ENCODE results near the gene XIRP1.
"Not testable (repeated sequence)": the region's sequence is repeated elsewhere in the genome, so short reads cannot be mapped to it uniquely, and the experiment has no call there.

The XIRP1 gene

GRCh38 chr3:39171860-39172259 lies 20.5 kb downstream of the XIRP1 start:
- TF ChIP-seq, protein P1, sequence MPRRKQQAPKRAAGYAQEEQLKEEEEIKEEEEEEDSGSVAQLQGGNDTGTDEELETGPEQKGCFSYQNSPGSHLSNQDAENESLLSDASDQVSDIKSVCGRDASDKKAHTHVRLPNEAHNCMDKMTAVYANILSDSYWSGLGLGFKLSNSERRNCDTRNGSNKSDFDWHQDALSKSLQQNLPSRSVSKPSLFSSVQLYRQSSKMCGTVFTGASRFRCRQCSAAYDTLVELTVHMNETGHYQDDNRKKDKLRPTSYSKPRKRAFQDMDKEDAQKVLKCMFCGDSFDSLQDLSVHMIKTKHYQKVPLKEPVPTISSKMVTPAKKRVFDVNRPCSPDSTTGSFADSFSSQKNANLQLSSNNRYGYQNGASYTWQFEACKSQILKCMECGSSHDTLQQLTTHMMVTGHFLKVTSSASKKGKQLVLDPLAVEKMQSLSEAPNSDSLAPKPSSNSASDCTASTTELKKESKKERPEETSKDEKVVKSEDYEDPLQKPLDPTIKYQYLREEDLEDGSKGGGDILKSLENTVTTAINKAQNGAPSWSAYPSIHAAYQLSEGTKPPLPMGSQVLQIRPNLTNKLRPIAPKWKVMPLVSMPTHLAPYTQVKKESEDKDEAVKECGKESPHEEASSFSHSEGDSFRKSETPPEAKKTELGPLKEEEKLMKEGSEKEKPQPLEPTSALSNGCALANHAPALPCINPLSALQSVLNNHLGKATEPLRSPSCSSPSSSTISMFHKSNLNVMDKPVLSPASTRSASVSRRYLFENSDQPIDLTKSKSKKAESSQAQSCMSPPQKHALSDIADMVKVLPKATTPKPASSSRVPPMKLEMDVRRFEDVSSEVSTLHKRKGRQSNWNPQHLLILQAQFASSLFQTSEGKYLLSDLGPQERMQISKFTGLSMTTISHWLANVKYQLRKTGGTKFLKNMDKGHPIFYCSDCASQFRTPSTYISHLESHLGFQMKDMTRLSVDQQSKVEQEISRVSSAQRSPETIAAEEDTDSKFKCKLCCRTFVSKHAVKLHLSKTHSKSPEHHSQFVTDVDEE (CRISPR knock-in tag; IDR thresholded peaks at IDR 0.05), result no peak
- no peak for TF ChIP-seq PPARA (CRISPR knock-in tag; IDR thresholded peaks at IDR 0.05; ENCODE audit: borderline replicate concordance)
- TF ChIP-seq ARNTL (CRISPR knock-in tag; IDR thresholded peaks at IDR 0.05; ENCODE audit: borderline replicate concordance, low read depth), result no peak
- no peak for TF ChIP-seq ZNF8 (CRISPR knock-in tag; IDR thresholded peaks at IDR 0.05)
- no peak for TF ChIP-seq GLIS3 (CRISPR knock-in tag; IDR thresholded peaks at IDR 0.05)
- no peak for TF ChIP-seq ZNF565 (CRISPR knock-in tag; conservative IDR thresholded peaks at IDR 0.05; ENCODE audit: low read depth)
- TF ChIP-seq, protein P2, sequence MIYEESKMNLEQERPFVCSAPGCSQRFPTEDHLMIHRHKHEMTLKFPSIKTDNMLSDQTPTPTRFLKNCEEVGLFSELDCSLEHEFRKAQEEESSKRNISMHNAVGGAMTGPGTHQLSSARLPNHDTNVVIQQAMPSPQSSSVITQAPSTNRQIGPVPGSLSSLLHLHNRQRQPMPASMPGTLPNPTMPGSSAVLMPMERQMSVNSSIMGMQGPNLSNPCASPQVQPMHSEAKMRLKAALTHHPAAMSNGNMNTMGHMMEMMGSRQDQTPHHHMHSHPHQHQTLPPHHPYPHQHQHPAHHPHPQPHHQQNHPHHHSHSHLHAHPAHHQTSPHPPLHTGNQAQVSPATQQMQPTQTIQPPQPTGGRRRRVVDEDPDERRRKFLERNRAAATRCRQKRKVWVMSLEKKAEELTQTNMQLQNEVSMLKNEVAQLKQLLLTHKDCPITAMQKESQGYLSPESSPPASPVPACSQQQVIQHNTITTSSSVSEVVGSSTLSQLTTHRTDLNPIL (CRISPR knock-in tag; IDR thresholded peaks at IDR 0.05; ENCODE audit: low read depth), result no peak
- TF ChIP-seq PATZ1 (CRISPR knock-in tag; IDR thresholded peaks at IDR 0.05; ENCODE audit: borderline replicate concordance), result no peak
- no peak for TF ChIP-seq CSDC2 (CRISPR knock-in tag; IDR thresholded peaks at IDR 0.05)
- no peak for ATAC-seq

DNA sequence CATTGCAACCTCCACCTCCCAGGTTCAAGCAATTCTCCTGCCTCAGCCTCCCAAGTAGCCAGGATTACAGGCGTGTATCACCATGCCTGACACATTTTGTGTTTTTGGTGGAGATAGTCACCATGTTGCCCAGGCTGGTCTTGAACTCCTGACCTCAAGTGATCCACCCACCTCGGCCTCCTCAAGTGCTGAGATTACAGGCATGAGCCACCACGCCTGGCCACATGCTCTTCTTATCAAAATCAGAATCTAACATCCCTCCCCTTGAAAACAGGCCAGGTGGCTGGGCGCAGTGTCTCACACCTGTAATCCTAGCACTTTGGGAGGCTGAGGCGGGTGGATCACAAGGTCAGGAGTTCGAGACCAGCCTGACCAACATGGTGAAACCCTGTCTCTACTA lies 21.5 kb downstream of the XIRP1 start:
- ATAC-seq, result not testable (repeated sequence)

DNA sequence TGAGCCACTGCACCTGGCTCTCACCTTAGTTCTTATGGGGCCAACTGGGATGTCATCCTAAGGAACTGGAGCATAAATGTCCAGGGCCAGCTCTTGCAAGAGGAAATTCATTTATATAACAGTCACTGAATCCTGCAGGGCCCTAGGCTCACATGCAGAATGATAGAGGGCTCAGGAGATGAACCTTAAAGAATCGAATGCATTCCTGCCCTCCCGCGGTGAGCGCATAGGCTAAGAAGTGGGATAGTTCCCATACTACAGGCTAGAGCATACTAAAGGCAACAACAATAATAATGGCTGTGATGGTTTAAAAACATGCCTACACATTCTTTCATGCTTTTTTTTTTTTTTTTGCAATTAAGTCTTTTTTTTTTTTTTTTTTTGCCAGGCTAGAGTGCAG lies 21.9 kb downstream of the XIRP1 start:
- TF ChIP-seq ISL1 (CRISPR knock-in tag; IDR thresholded peaks at IDR 0.05) (no peak), ZFP30 (CRISPR knock-in tag; IDR thresholded peaks at IDR 0.05) (no peak), GLIS3 (CRISPR knock-in tag; IDR thresholded peaks at IDR 0.05) (no peak)
- TF ChIP-seq, protein P2 (CRISPR knock-in tag; IDR thresholded peaks at IDR 0.05; ENCODE audit: low read depth), result no peak
- no peak for ATAC-seq

DNA sequence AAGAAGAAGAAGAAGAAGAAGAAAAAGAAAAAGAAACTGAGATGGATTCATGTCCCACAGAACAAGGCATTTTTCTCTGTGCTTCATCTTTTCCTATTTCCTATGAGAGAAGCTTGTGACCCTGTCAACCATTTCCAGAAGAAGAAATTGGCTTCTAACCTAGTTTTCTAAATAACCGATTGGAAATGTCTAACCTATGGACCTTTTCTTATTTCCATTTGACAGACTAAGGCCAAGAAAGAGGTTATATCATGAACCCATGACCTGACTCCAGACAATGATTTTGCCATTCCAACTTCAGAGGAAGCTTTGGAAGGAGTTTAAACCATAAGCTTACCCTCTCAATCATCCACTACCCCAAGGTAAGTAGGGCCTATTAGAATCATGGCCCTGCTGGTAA lies 22.7 kb downstream of the XIRP1 start:
- TF ChIP-seq PPARA (CRISPR knock-in tag; IDR thresholded peaks at IDR 0.05; ENCODE audit: borderline replicate concordance) (no peak), ZC3H10 (CRISPR knock-in tag; IDR thresholded peaks at IDR 0.05) (no peak), ZFP3 (CRISPR knock-in tag; IDR thresholded peaks at IDR 0.05) (no peak), CSRNP3 (CRISPR knock-in tag; IDR thresholded peaks at IDR 0.05) (no peak), ZFP30 (CRISPR knock-in tag; IDR thresholded peaks at IDR 0.05) (no peak), TCF4 (CRISPR knock-in tag; IDR thresholded peaks at IDR 0.05; ENCODE audit: borderline replicate concordance) (no peak), OSR1 (CRISPR knock-in tag; IDR thresholded peaks at IDR 0.05) (no peak), ISL1 (CRISPR knock-in tag; IDR thresholded peaks at IDR 0.05) (no peak), TOX (CRISPR knock-in tag; IDR thresholded peaks at IDR 0.05; ENCODE audit: borderline replicate concordance) (no peak)
- TF ChIP-seq, protein P2 (CRISPR knock-in tag; IDR thresholded peaks at IDR 0.05; ENCODE audit: low read depth), result no peak
- TF ChIP-seq, protein P1 (CRISPR knock-in tag; IDR thresholded peaks at IDR 0.05), result no peak
- no peak for ATAC-seq
